ENCODE data around the gene PAPPA2.

Gene PAPPA2

DNA sequence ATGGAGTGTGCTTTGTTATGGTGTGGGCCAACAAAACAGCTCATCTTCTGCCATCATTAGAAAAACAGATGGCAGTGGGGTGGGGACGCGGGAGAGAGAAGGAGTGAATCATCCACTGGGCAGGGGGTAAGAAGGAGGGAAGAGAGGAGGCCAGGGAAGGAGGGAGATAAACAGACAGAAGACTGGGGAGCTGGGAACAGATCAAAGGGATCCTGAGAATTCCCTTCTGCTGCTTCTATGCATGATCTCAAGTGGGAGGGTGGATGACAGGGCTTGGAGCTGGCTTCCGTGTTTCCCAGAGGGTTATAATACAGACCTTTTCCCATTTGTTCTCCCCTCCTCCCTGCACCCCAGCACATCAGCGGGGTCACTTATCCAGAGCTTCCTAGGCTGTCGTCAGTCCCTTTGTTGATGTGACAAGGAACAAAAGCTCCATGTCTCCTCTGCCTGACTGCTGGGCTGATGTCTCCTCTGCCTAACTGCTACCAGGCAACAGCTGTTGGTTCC lies 338.6 kb downstream of the PAPPA2 start:
- DNase-seq (ENCODE audit: insufficient read length, low spot score) (no peak), FAIRE-seq (no peak)
- no peak for TF ChIP-seq POLR2A (IDR thresholded peaks at IDR 0.05; ENCODE audit: low read depth, low read length)

DNA sequence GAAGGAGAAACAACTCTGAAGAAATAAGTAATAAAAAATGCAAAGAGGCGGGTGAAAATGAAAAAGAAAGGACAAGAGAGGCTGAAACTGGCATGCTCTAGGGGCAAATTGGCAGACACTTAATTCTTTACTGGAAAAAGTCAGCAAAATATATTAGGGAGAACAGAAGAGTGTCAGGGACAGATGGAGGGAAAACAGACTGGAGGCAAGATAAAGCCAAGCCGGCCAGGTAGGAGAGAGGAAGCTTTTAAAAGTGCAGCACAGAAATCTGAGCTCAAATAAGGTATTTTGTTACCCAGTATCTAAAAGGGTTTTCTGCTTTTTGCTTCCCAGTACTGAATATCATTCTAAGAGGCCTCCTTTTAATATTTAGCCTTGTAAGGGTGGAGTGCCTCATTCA lies 339.3 kb downstream of the PAPPA2 start:
- TF ChIP-seq POLR2A (IDR thresholded peaks at IDR 0.05; ENCODE audit: low read depth, low read length): no peak
- no peak for FAIRE-seq
- no peak for DNase-seq (ENCODE audit: insufficient read length, low spot score)

- TF ChIP-seq POLR2A (IDR thresholded peaks at IDR 0.05; ENCODE audit: low read depth, low read length): no peak
- DNase-seq (ENCODE audit: insufficient read length, low spot score): no peak
- no peak for FAIRE-seq
These were observed 340.1 kb downstream of the PAPPA2 start for GRCh38 chr1:176803042-176803441.

DNA sequence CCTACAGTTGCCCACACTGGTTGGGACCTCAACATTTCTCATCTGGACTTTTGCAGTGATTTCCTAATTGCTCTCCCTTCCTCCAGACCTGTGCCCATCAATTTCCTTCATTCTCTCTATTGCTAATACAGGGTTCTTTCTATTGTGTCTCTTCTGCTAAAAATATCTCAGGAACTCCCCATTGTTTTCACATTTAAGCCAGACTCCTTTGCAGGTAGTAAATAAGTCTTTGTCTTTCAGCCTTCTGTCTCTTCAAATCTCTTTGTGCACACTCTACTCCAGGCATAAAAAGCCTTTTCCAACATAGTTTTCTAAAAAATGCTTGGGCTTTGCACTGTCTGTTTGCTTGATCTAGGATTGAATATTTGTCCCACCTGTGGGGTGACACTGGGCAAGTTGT lies 340.6 kb downstream of the PAPPA2 start:
- no peak for TF ChIP-seq POLR2A (IDR thresholded peaks at IDR 0.05; ENCODE audit: low read depth, low read length)
- no peak for DNase-seq (ENCODE audit: insufficient read length, low spot score)
- no peak for FAIRE-seq

- no peak for DNase-seq (ENCODE audit: insufficient read length, low spot score)
- FAIRE-seq: no peak
- no peak for TF ChIP-seq POLR2A (IDR thresholded peaks at IDR 0.05; ENCODE audit: low read depth, low read length)
These were observed 346.3 kb downstream of the PAPPA2 start for GRCh38 chr1:176809292-176809691.

- DNase-seq (ENCODE audit: insufficient read length, low spot score): no peak
- no peak for FAIRE-seq
- no peak for TF ChIP-seq POLR2A (IDR thresholded peaks at IDR 0.05; ENCODE audit: low read depth, low read length)
These were observed 348.7 kb downstream of the PAPPA2 start for GRCh38 chr1:176811511-176812288.

DNA sequence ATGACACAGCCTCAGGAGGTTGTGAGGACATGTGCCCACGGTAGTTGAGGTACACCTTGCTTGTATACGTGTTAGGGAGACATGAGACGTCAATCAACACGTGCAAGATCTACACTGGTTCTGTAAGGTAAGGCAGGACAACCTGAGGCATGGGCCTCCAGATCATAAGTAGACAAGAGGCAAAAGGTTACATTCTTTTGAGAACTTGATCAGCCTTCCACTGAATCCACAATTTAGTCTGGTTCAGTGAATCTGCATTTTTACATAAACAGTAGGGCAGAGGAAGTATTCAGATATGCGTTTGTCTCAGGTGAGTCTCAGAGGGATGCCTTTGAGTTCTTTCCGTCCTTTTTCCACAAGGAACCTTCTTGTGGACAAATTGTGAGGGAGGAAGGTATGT lies 352.6 kb downstream of the PAPPA2 start:
- DNase-seq (ENCODE audit: insufficient read length, low spot score) (no peak), FAIRE-seq (no peak)
- no peak for TF ChIP-seq POLR2A (IDR thresholded peaks at IDR 0.05; ENCODE audit: low read depth, low read length)

DNA sequence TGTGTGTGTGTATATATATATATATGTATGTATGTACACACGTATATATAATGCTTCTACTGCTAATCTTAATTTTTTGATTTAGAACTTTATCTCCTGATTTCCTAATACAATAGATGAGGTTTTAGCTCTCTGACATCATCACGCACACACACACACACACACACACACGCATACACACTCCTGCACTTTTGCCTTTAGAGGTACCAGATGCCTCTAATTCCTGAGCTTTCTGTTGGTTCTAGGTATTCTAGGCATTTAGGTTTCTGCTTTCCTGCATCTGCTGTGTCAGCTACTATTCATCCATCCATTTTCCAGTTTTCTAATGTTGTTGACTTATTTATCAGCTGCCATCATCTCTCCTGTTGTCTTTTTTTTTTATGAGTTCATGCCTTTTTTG lies 353.3 kb downstream of the PAPPA2 start:
- FAIRE-seq (no peak), DNase-seq (ENCODE audit: insufficient read length, low spot score) (no peak)
- TF ChIP-seq POLR2A (IDR thresholded peaks at IDR 0.05; ENCODE audit: low read depth, low read length): no peak

DNA sequence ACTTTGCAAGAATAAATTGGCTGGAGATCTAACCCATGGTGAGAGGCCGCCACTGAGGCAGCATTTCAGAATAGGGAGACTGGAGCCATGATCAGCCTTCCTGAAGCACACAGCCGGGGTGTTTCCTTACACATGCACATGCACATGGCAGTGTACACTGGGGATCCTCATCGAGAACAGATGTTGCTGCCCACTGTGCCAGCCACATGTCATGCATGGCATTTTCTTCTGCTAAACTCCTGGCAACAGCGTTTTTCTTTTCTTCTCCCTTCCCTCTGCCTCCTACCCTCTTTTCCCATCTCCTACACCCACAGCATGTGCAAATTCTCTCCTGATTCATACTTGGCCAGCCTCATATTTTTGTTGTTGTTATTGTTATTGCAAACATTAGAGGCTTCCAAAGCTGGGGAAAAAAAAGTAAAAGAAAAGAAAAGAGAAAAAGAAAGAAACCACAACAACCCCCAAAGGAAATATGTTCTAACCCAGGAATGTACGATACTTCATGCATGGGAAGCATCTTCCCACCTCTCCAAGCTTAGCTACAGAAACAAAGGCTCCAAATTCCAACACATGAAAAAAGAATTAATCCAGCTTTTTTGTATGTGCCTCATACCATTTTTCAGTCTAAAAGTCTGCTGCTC lies 357.5 kb downstream of the PAPPA2 start:
- no peak for TF ChIP-seq POLR2A (IDR thresholded peaks at IDR 0.05; ENCODE audit: low read depth, low read length)
- no peak for FAIRE-seq
- no peak for DNase-seq (ENCODE audit: insufficient read length, low spot score)

DNA sequence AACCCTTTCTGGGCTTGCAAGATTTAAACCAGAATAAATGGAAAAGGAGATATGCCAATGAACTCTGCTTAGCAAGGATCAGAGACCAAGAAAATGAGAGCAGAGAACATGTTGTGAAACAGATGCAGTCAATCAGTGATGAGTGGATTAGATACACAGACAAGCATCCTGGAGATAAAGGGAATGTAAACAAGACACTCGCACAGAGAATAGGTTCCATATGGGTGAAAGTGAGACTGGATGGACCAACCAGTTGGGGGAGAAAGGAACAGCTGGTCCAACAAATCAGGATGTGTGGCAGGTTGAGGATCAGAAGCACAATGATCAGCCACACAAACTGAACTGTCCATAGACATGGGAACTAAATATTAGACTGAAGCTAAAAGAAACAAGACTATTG lies 363.3 kb downstream of the PAPPA2 start:
- DNase-seq (ENCODE audit: insufficient read length, low spot score) (no peak), FAIRE-seq (no peak)
- TF ChIP-seq POLR2A (IDR thresholded peaks at IDR 0.05; ENCODE audit: low read depth, low read length): no peak

GRCh38 chr1:176829261-176829660 lies 366.3 kb downstream of the PAPPA2 start:
- FAIRE-seq (no peak), DNase-seq (ENCODE audit: insufficient read length, low spot score) (no peak)
- no peak for TF ChIP-seq POLR2A (IDR thresholded peaks at IDR 0.05; ENCODE audit: low read depth, low read length)

DNA sequence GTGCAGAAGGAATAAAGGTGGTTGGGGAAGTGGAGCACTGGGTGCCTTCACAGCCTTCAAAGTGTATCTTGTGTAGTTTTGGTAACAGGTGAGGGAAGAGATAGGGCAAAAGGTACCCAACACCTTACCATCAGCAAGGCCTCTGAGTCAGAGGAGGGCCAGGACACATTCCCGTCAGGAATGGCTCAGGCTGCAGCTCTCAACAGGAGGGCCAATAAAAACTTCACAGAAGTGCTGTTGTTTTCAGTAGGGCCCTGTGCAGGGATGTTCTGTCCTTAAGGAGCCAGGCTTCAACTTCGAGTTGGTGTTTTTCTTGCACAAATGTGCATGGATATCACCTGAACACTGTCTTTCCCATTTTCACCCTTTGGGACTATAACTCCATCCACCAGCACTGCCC lies 368.2 kb downstream of the PAPPA2 start:
- DNase-seq (ENCODE audit: insufficient read length, low spot score): no peak
- TF ChIP-seq POLR2A (IDR thresholded peaks at IDR 0.05; ENCODE audit: low read depth, low read length): no peak
- FAIRE-seq: no peak

DNA sequence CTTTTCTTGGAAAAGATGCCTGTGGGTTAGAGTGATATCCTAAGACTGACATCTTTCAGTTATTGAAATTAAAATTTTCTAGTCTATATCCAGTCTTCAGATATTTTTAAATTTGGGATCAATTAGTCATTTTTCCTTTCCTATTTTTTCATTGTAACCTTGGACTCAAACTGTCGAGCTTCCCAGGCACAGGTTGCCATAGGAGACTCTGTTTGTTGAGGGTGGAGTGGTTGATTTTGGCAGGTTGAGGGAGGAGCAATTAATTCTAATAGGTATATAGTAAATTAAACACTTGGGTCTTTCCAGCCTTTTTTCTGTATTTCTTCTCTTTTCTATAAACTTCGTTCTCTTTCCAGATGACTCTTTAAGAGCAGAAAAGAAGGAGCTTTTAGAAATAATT lies 374.7 kb downstream of the PAPPA2 start:
- DNase-seq (ENCODE audit: insufficient read length, low spot score): no peak
- no peak for TF ChIP-seq POLR2A (IDR thresholded peaks at IDR 0.05; ENCODE audit: low read depth, low read length)
- no peak for FAIRE-seq

GRCh38 chr1:176838276-176838995 lies 375.5 kb downstream of the PAPPA2 start:
- DNase-seq (ENCODE audit: insufficient read length, low spot score): no peak
- FAIRE-seq: no peak
- no peak for TF ChIP-seq POLR2A (IDR thresholded peaks at IDR 0.05; ENCODE audit: low read depth, low read length)

Data from H54 (cell line).